Neuronal stem cell (in vitro differentiated cells): ENCODE results near the gene CDRT4.

Experiments
- DNase-seq: peaks from one replicate; pipeline ENCODE4 v3.0.0-alpha.2; 2013; ENCODE audit warnings: low spot score
- H2AFZ ChIP-seq: one replicate; pipeline ENCODE4 v1.6.1; 2013; ENCODE audit warnings: mild to moderate bottlenecking, low read length, inconsistent platforms
- H2AK5ac ChIP-seq: 2 replicates; pipeline ENCODE4 v1.6.1; 2013; ENCODE audit warnings: low read depth, mild to moderate bottlenecking, inconsistent platforms, low read length, moderate library complexity, mixed read lengths
- H2BK120ac ChIP-seq: 2 replicates; pipeline ENCODE4 v1.6.1; 2013; ENCODE audit warnings: low read depth, mild to moderate bottlenecking, inconsistent platforms, low read length, moderate library complexity, mixed read lengths
- H2BK12ac ChIP-seq: one replicate; pipeline ENCODE4 v1.6.1; 2013; ENCODE audit warnings: low read length, inconsistent platforms
- H2BK15ac ChIP-seq: 2 replicates; pipeline ENCODE4 v1.6.1; 2013; ENCODE audit warnings: mild to moderate bottlenecking, low read length, inconsistent platforms, mixed read lengths
- H2BK5ac ChIP-seq: one replicate; pipeline ENCODE4 v1.6.1; 2013; ENCODE audit warnings: inconsistent platforms, mild to moderate bottlenecking, low read length, moderate library complexity
- H3K14ac ChIP-seq: one replicate; pipeline ENCODE4 v1.6.1; 2013; ENCODE audit warnings: low read length, inconsistent platforms
- H3K18ac ChIP-seq: 2 replicates; pipeline ENCODE4 v1.6.1; 2013; ENCODE audit warnings: low read length, inconsistent platforms
- H3K23ac ChIP-seq: 2 replicates; pipeline ENCODE4 v1.6.1; 2013; ENCODE audit warnings: low read depth, mild to moderate bottlenecking, mixed read lengths, low read length, inconsistent platforms; ENCODE audit not compliant: poor library complexity
- H3K27ac ChIP-seq: replicated peaks from 3 replicates; pipeline ENCODE4 v1.5.1; 2013; ENCODE audit warnings: low read length, inconsistent platforms
- H3K27me3 ChIP-seq, 3 experiments: 2 replicates each; pipeline ENCODE4 v1.6.1; 2013; ENCODE audit warnings: low read length in 3 of 3, mild to moderate bottlenecking in 2 of 3, inconsistent platforms in 1 of 3, low read depth in 1 of 3, mixed read lengths in 1 of 3, moderate library complexity in 1 of 3; ENCODE audit not compliant: control insufficient read depth in 3 of 3, insufficient read depth in 3 of 3
- H3K36me3 ChIP-seq, 2 donors: replicated peaks in 1 of 2; 2 replicates each; pipeline ENCODE4 v1.6.1; 2013; ENCODE audit warnings: low read length in 2 of 2; ENCODE audit not compliant: control insufficient read depth in 2 of 2, insufficient read depth in 2 of 2
- H3K4ac ChIP-seq: 2 replicates; pipeline ENCODE4 v1.6.1; 2013; ENCODE audit warnings: inconsistent platforms, mild to moderate bottlenecking, low read length, moderate library complexity
- H3K4me1 ChIP-seq, 2 donors: 1 replicate in 1 of 2; 2 replicates in 1 of 2; pipeline ENCODE4 v1.6.1; 2013; ENCODE audit warnings: low read length in 2 of 2, low read depth in 1 of 2; ENCODE audit not compliant: control insufficient read depth in 2 of 2, insufficient read depth in 1 of 2
- H3K4me2 ChIP-seq: one replicate; pipeline ENCODE4 v1.6.1; 2013; ENCODE audit warnings: mild to moderate bottlenecking, low read length, inconsistent platforms; ENCODE audit not compliant: insufficient read depth, poor library complexity, severe bottlenecking
- H3K4me3 ChIP-seq, 2 donors: 2 replicates each; pipeline ENCODE4 v1.5.1; 2013; ENCODE audit warnings: low read length in 2 of 2, mild to moderate bottlenecking in 2 of 2, inconsistent platforms in 1 of 2, moderate library complexity in 1 of 2
- H3K79me1 ChIP-seq: one replicate; pipeline ENCODE4 v1.6.1; 2013; ENCODE audit warnings: low read depth, mild to moderate bottlenecking, inconsistent platforms, low read length, moderate library complexity
- H3K9ac ChIP-seq: one replicate; pipeline ENCODE4 v1.6.1; 2013; ENCODE audit warnings: mild to moderate bottlenecking, low read depth, low read length, inconsistent platforms; ENCODE audit not compliant: poor library complexity
- H3K9me3 ChIP-seq, 2 donors: replicated peaks in 1 of 2; 2 replicates each; pipeline versions ENCODE3 to v1.6.1; 2013; ENCODE audit warnings: low read length in 2 of 2, mild to moderate bottlenecking in 2 of 2, inconsistent platforms in 1 of 2, low read depth in 1 of 2, mixed read lengths in 1 of 2, moderate library complexity in 1 of 2; ENCODE audit not compliant: control insufficient read depth in 2 of 2, insufficient read depth in 1 of 2
- H4K8ac ChIP-seq: one replicate; pipeline ENCODE4 v1.6.1; 2013; ENCODE audit warnings: low read depth, mild to moderate bottlenecking, inconsistent platforms, low read length, moderate library complexity
- H4K91ac ChIP-seq: one replicate; pipeline ENCODE4 v1.6.1; 2013; ENCODE audit warnings: low read length, low read depth, mild to moderate bottlenecking, inconsistent platforms; ENCODE audit not compliant: poor library complexity
- WGBS, 2 donors: extraction: QIAGEN DNeasy Blood & Tissue Kit; methylation state at CpG; one replicate each; pipeline ENCODE4 v1.1.7; 2013; ENCODE audit warnings: missing lambda C conversion rate in 2 of 2, mixed read lengths in 1 of 2; ENCODE audit not compliant: insufficient read length in 2 of 2, insufficient replicate concordance in 1 of 2; ENCODE audit errors: extremely low coverage in 2 of 2; 5-methylcytosine and 5-hydroxymethylcytosine counted together

CDRT4 gene

GRCh38 chr17:15513058-15513791 is 45.8 kb upstream of the CDRT4 start:
- no peak for DNase-seq
- H4K8ac ChIP-seq, result no peak overlapping the region
- no peak overlapping the region for H3K18ac ChIP-seq
- H2BK15ac ChIP-seq, result no peak overlapping the region
- no peak overlapping the region for H2AK5ac ChIP-seq
- WGBS, 2 donors, result no CpG with 5 or more reads among the region's 6 CpGs
- no peak overlapping the region for H3K4me3 ChIP-seq
- H4K91ac ChIP-seq, result no peak overlapping the region
- no peaks in the 10 kb centered on the region for H3K9me3 ChIP-seq
- H2BK5ac ChIP-seq, result no peak overlapping the region
- no peak overlapping the region for H2BK12ac ChIP-seq
- H2BK120ac ChIP-seq, result no peak overlapping the region
- no peaks in the 10 kb centered on the region for H3K27me3 ChIP-seq
- no peak overlapping the region for H3K4me2 ChIP-seq
- no peak overlapping the region for H3K14ac ChIP-seq
- H3K27ac ChIP-seq, result no peak overlapping the region
- no peak overlapping the region for H2AFZ ChIP-seq
- H3K36me3 ChIP-seq, result peaks cover 8 to 26% of the 10 kb centered on the region in 2 donors
- H3K9ac ChIP-seq, result no peak overlapping the region
- no peak overlapping the region for H3K4ac ChIP-seq
- H3K4me1 ChIP-seq, result peaks cover 2 to 12% of the 10 kb centered on the region in 2 donors
- no peak overlapping the region for H3K23ac ChIP-seq
- H3K79me1 ChIP-seq, result no peaks in the 10 kb centered on the region

DNA sequence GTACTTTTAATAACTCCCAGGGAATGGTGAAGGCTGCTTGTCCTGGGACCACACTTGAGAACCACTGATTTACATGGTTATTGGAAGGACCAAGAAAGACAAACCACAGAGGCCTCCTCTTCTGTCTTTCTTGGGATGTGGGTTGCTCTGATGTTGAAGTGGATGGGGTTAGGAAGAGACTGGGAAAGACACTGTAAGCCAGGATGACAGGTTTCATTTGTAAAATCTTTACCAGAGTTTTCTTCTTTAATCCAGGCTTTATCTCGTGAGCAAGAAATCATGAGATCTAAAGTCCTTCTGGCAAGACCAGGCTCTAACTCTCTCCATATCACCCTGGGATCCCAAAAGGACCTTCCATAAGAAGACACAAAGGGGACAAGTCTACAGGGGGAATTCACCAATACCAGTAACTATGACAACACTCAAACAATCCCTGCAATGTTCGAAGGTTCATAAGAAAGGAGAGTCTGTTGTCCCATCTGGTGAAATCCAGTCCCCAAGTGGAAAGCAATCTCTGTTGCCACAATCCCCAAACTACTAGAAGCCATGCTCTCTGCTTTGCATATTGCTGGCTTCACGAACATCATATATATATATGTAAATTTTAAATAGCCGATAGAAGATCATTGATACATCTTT is 44.8 kb upstream of the CDRT4 start:
- Histone ChIP-seq H4K91ac (no peak overlapping the region), H3K4me2 (no peak overlapping the region), H3K27me3 (no peaks in the 10 kb centered on the region), H3K4me3 (no peak overlapping the region), H2BK12ac (no peak overlapping the region), H3K23ac (no peak overlapping the region), H2AK5ac (no peak overlapping the region), H3K36me3 (peaks cover 11 to 25% of the 10 kb centered on the region in 2 donors), H3K27ac (no peak overlapping the region), H2BK120ac (no peak overlapping the region), H2AFZ (no peak overlapping the region), H2BK15ac (no peak overlapping the region), H3K4me1 (peaks cover 2 to 12% of the 10 kb centered on the region in 2 donors), H3K18ac (no peak overlapping the region), H4K8ac (no peak overlapping the region), H3K9me3 (no peaks in the 10 kb centered on the region), H3K79me1 (no peaks in the 10 kb centered on the region), H3K14ac (no peak overlapping the region), H3K4ac (no peak overlapping the region), H2BK5ac (no peak overlapping the region), H3K9ac (no peak overlapping the region)
- DNase-seq, result no peak
- WGBS, 2 donors, result no CpG with 5 or more reads among the region's 4 CpGs

- H3K23ac ChIP-seq, result no peak overlapping the region
- no peak overlapping the region for H3K14ac ChIP-seq
- no peak overlapping the region for H3K4me3 ChIP-seq
- H3K4ac ChIP-seq, result no peak overlapping the region
- no peak overlapping the region for H2BK120ac ChIP-seq
- DNase-seq, result no peak
- no peak overlapping the region for H4K91ac ChIP-seq
- H2BK5ac ChIP-seq, result no peak overlapping the region
- no peak overlapping the region for H2BK15ac ChIP-seq
- no peaks in the 10 kb centered on the region for H3K27me3 ChIP-seq
- no peak overlapping the region for H2AK5ac ChIP-seq
- H2AFZ ChIP-seq, result no peak overlapping the region
- peaks cover 0 to 2% of the 10 kb centered on the region in 2 donors for H3K9me3 ChIP-seq
- H3K18ac ChIP-seq, result no peak overlapping the region
- H3K4me2 ChIP-seq, result no peak overlapping the region
- no peak overlapping the region for H4K8ac ChIP-seq
- peaks cover 2 to 12% of the 10 kb centered on the region in 2 donors for H3K4me1 ChIP-seq
- no peak overlapping the region for H2BK12ac ChIP-seq
- WGBS, 2 donors, result no CpG with 5 or more reads among the region's 2 CpGs
- H3K9ac ChIP-seq, result no peak overlapping the region
- H3K27ac ChIP-seq, result no peak overlapping the region
- no peaks in the 10 kb centered on the region for H3K79me1 ChIP-seq
- H3K36me3 ChIP-seq, result peaks cover 12 to 19% of the 10 kb centered on the region in 2 donors
Measured at GRCh38 chr17:15511142-15511541, 43.7 kb upstream of the CDRT4 start.

DNA sequence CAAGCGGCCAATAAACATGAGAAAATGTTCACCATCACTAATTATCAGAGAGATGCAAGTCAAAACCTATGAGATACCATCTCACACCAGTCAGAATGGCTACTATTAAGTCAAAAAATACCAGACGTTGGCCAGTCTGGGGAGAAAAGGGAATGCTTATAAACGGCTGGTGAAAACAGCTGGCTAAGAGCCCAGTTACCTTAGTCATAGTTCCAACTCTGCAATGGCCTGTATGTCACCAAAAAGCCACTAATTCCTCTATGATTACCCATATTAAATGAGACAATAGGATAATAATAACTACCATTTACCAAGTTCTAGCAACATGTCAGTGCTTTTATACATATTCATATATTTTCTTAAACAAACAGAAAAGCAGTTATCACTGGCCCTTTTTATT is 42.9 kb upstream of the CDRT4 start:
- H2BK5ac ChIP-seq, result no peak overlapping the region
- peaks cover 2 to 12% of the 10 kb centered on the region in 2 donors for H3K4me1 ChIP-seq
- no peak overlapping the region for H2BK12ac ChIP-seq
- no peak overlapping the region for H2BK120ac ChIP-seq
- no peak overlapping the region for H3K4me2 ChIP-seq
- no peak overlapping the region for H2AFZ ChIP-seq
- no peak overlapping the region for H3K23ac ChIP-seq
- no CpG with 5 or more reads among the region's 3 CpGs for WGBS, 2 donors
- no peaks in the 10 kb centered on the region for H3K27me3 ChIP-seq
- H3K36me3 ChIP-seq, result peaks cover 8 to 15% of the 10 kb centered on the region in 2 donors
- no peak overlapping the region for H3K14ac ChIP-seq
- no peak overlapping the region for H3K4me3 ChIP-seq
- no peaks in the 10 kb centered on the region for H3K79me1 ChIP-seq
- H4K8ac ChIP-seq, result no peak overlapping the region
- no peak overlapping the region for H3K27ac ChIP-seq
- H2AK5ac ChIP-seq, result no peak overlapping the region
- H3K9ac ChIP-seq, result no peak overlapping the region
- peaks cover 0 to 2% of the 10 kb centered on the region in 2 donors for H3K9me3 ChIP-seq
- no peak for DNase-seq
- H2BK15ac ChIP-seq, result no peak overlapping the region
- no peak overlapping the region for H3K18ac ChIP-seq
- no peak overlapping the region for H3K4ac ChIP-seq
- no peak overlapping the region for H4K91ac ChIP-seq
